H1 (cell line): Measurements from ENCODE around the gene NKX2-4. TPM values are rescaled to one million over a fixed set of nuclear protein-coding genes. Genes with fewer than 3 reads are reported as not detected.

ENCODE experiments used
- BACH1 ChIP-seq: IDR thresholded peaks from 2 replicates; pipeline ENCODE4 v1.6.1; 2012; ENCODE audit warnings: low read length, improper control_type of control experiment
- CHD7 ChIP-seq: fragments of 300-600 bp; sonication (generic); IDR thresholded peaks from 2 replicates; pipeline ENCODE4 v1.7.1; 2012; ENCODE audit warnings: low read length, moderate library complexity, mild to moderate bottlenecking, inconsistent platforms; ENCODE audit not compliant: insufficient replicate concordance
- polyA plus RNA-seq, 7 experiments: library from polyadenylated mRNA; depleted of rRNA in 3 of 7; stranded (reverse) in 5 of 7; unstranded in 2 of 7; fragments of >200 nt in 5 of 7; fragments of 200-250 nt in 2 of 7; gene quantifications; 1 replicate in 5 of 7; 2 replicates in 1 of 7; 4 replicates in 1 of 7; pipeline versions ENCODE4 v1.2.1 to v1.2.3, GENCODE V29; 2011 to 2013; ENCODE audit warnings: missing spikeins in 2 of 7, mixed read lengths in 2 of 7
- total RNA-seq: library from RNA; stranded (reverse); fragmentation: NEBNext Ultra II Directional; extraction: Animal tissue kit (Norgen Biotek cat#: 25700); gene quantifications from 2 replicates; pipeline ENCODE4 v1.2.1, GENCODE V29; 2021

Gene NKX2-4
- total and polyA plus RNA-seq, 2 of the 8 experiments (the other 6 are each of a cell fraction or from before 2014, with no cell fraction given), result 0.12 to 0.37 TPM

- TF ChIP-seq CHD7, result no peak
- TF ChIP-seq BACH1, result no peak
These were observed 38.9 kb upstream of the NKX2-4 start (continued) for GRCh38 chr20:21436205-21436604.
